ENCODE data around the gene NLRP12.

GRCh38 chr19:53789708-53790678, 34.1 kb downstream of the NLRP12 start:
- no peak for TF ChIP-seq POLR2AphosphoS5 (IDR thresholded peaks at IDR 0.05; ENCODE audit: low read depth, low read length)
- no peak for TF ChIP-seq POLR2A (IDR thresholded peaks at IDR 0.05; ENCODE audit: low read depth, low read length)
- TF ChIP-seq TAF1 (IDR thresholded peaks at IDR 0.05; ENCODE audit: borderline replicate concordance, low read depth, low read length), result no peak
